H9 (cell line): Measurements from ENCODE around the gene TBXAS1. TPM values are rescaled to one million over a fixed set of nuclear protein-coding genes. Genes with fewer than 3 reads are reported as not detected.

Experiments used
- DNase-seq: peaks from one replicate; pipeline ENCODE4 v3.0.0-alpha.2; 2017
- H2AFZ ChIP-seq: one replicate; pipeline ENCODE4 v1.6.1; 2013; ENCODE audit warnings: mild to moderate bottlenecking, low read length, control low read depth, moderate library complexity
- H2AK5ac ChIP-seq: 2 replicates; pipeline ENCODE4 v1.6.1; 2013; ENCODE audit warnings: low read length, control low read depth, mixed read lengths; ENCODE audit not compliant: insufficient read length
- H2BK120ac ChIP-seq: one replicate; pipeline ENCODE4 v1.6.1; 2013; ENCODE audit warnings: low read depth, mild to moderate bottlenecking, low read length, control low read depth, inconsistent platforms; ENCODE audit not compliant: poor library complexity, severe bottlenecking
- H2BK12ac ChIP-seq: 2 replicates; pipeline ENCODE4 v1.6.1; 2013; ENCODE audit warnings: low read length, control low read depth, mixed read lengths, low read depth; ENCODE audit not compliant: insufficient read length
- H2BK15ac ChIP-seq: 2 replicates; pipeline ENCODE4 v1.6.1; 2013; ENCODE audit warnings: low read depth, low read length, control low read depth
- H2BK20ac ChIP-seq: one replicate; pipeline ENCODE4 v1.6.1; 2013; ENCODE audit warnings: low read depth, mild to moderate bottlenecking, low read length, control low read depth, inconsistent platforms; ENCODE audit not compliant: poor library complexity, severe bottlenecking
- H2BK5ac ChIP-seq: 2 replicates; pipeline ENCODE4 v1.6.1; 2013; ENCODE audit warnings: low read length, control low read depth, mixed read lengths; ENCODE audit not compliant: insufficient read length
- H3K14ac ChIP-seq: 2 replicates; pipeline ENCODE4 v1.6.1; 2013; ENCODE audit warnings: low read length, control low read depth; ENCODE audit not compliant: insufficient read depth
- H3K18ac ChIP-seq: 2 replicates; pipeline ENCODE4 v1.6.1; 2013; ENCODE audit warnings: low read depth, mild to moderate bottlenecking, mixed read lengths, low read length, control low read depth; ENCODE audit not compliant: insufficient read length
- H3K23ac ChIP-seq: 2 replicates; pipeline ENCODE4 v1.6.1; 2013; ENCODE audit warnings: low read length, control low read depth, mixed read lengths, low read depth; ENCODE audit not compliant: insufficient read length
- H3K23me2 ChIP-seq: 2 replicates; pipeline ENCODE4 v1.6.1; 2013; ENCODE audit warnings: low read depth, mild to moderate bottlenecking, mixed read lengths, low read length, control low read depth; ENCODE audit not compliant: insufficient read length, poor library complexity, severe bottlenecking
- H3K27ac ChIP-seq: 2 replicates; pipeline ENCODE4 v1.5.1; 2013; ENCODE audit warnings: low read length, control low read depth, mixed read lengths, low read depth; ENCODE audit not compliant: insufficient read length
- H3K27me3 ChIP-seq: 2 replicates; pipeline ENCODE4 v1.6.1; 2013; ENCODE audit warnings: low read length, control low read depth, inconsistent platforms; ENCODE audit not compliant: insufficient read depth
- H3K4ac ChIP-seq: 2 replicates; pipeline ENCODE4 v1.6.1; 2013; ENCODE audit warnings: low read depth, mild to moderate bottlenecking, control low read depth, inconsistent platforms, low read length, moderate library complexity
- H3K4me1 ChIP-seq: 2 replicates; pipeline ENCODE4 v1.6.1; 2013; ENCODE audit warnings: low read length, control low read depth, inconsistent platforms; ENCODE audit not compliant: insufficient read depth
- H3K4me2 ChIP-seq: 2 replicates; pipeline ENCODE4 v1.6.1; 2013; ENCODE audit warnings: low read length, control low read depth, mixed read lengths; ENCODE audit not compliant: insufficient read length, insufficient read depth
- H3K56ac ChIP-seq: 2 replicates; pipeline ENCODE4 v1.6.1; 2013; ENCODE audit warnings: low read depth, mild to moderate bottlenecking, mixed read lengths, low read length, control low read depth; ENCODE audit not compliant: insufficient read length
- H3K79me1 ChIP-seq: 2 replicates; pipeline ENCODE4 v1.6.1; 2013; ENCODE audit warnings: low read depth, mild to moderate bottlenecking, moderate library complexity, low read length, control low read depth, inconsistent platforms; ENCODE audit not compliant: insufficient read depth, poor library complexity, severe bottlenecking
- H3K79me2 ChIP-seq: 2 replicates; pipeline ENCODE4 v1.6.1; 2013; ENCODE audit warnings: low read length, control low read depth, inconsistent platforms; ENCODE audit not compliant: insufficient read depth
- H3K9ac ChIP-seq: 2 replicates; pipeline ENCODE4 v1.6.1; 2013; ENCODE audit warnings: low read length, control low read depth, mixed read lengths; ENCODE audit not compliant: insufficient read length; ENCODE audit errors: extremely low read depth
- H3K9me3 ChIP-seq: one replicate; pipeline ENCODE4 v1.6.1; 2013; ENCODE audit warnings: low read depth, low read length, inconsistent platforms; ENCODE audit not compliant: control insufficient read depth
- H3T11ph ChIP-seq: one replicate; pipeline ENCODE4 v1.6.1; 2013; ENCODE audit warnings: mild to moderate bottlenecking, low read length, control low read depth, inconsistent platforms
- H4K20me1 ChIP-seq: one replicate; pipeline ENCODE4 v1.6.1; 2013; ENCODE audit not compliant: control insufficient read depth, insufficient read length, insufficient read depth
- H4K5ac ChIP-seq: 2 replicates; pipeline ENCODE4 v1.6.1; 2013; ENCODE audit warnings: low read depth, mild to moderate bottlenecking, mixed read lengths, low read length, control low read depth; ENCODE audit not compliant: insufficient read length
- H4K8ac ChIP-seq: replicated peaks from 2 replicates; pipeline ENCODE4 v1.6.1; 2013; ENCODE audit warnings: low read length, control low read depth, mixed read lengths, low read depth; ENCODE audit not compliant: insufficient read length
- H4K91ac ChIP-seq: 2 replicates; pipeline ENCODE4 v1.6.1; 2013; ENCODE audit warnings: low read depth, mild to moderate bottlenecking, moderate library complexity, mixed read lengths, low read length, control low read depth; ENCODE audit not compliant: insufficient read length
- H3K27ac Mint-ChIP-seq, 3 experiments: 2 replicates in 2 of 3; 3 replicates in 1 of 3; pipeline ENCODE4 v1.8.0; 2020 to 2021; ENCODE audit warnings: mixed read lengths in 3 of 3, mild to moderate bottlenecking in 1 of 3, moderate library complexity in 1 of 3
- H3K27me3 Mint-ChIP-seq: 2 replicates; pipeline ENCODE4 v1.8.0; 2021; ENCODE audit warnings: low read depth, mild to moderate bottlenecking, moderate library complexity, mixed read lengths
- H3K36me3 Mint-ChIP-seq, 3 experiments: 2 replicates in 2 of 3; 3 replicates in 1 of 3; pipeline ENCODE4 v1.8.0; 2020 to 2021; ENCODE audit warnings: low read depth in 3 of 3, mixed read lengths in 3 of 3; ENCODE audit not compliant: insufficient read depth in 1 of 3
- H3K4me1 Mint-ChIP-seq, 2 experiments: 2 replicates each; pipeline ENCODE4 v1.8.0; 2020; ENCODE audit warnings: mixed read lengths in 2 of 2
- H3K4me3 Mint-ChIP-seq, 2 experiments: 2 replicates in 1 of 2; 3 replicates in 1 of 2; pipeline ENCODE4 v1.8.0; 2020 to 2021; ENCODE audit warnings: mild to moderate bottlenecking in 2 of 2, mixed read lengths in 2 of 2, moderate library complexity in 1 of 2
- H3K9me3 Mint-ChIP-seq, 2 experiments: 2 replicates in 1 of 2; 3 replicates in 1 of 2; pipeline ENCODE4 v1.8.0; 2020; ENCODE audit warnings: mild to moderate bottlenecking in 2 of 2, mixed read lengths in 2 of 2, moderate library complexity in 1 of 2
- CTCF ChIP-seq: fragments of 200-600 bp; sonication (generic); conservative IDR thresholded peaks from 3 replicates; pipeline ENCODE4 v1.8.0; 2021; ENCODE audit warnings: antibody characterized with exemption, mild to moderate bottlenecking
- WGBS: extraction: QIAGEN DNeasy Blood & Tissue Kit; methylation state at CpG from one replicate; pipeline ENCODE4 v1.1.7; 2013; ENCODE audit warnings: missing lambda C conversion rate, low lambda C conversion rate, mixed read lengths; ENCODE audit not compliant: insufficient read length; ENCODE audit errors: extremely low coverage; 5-methylcytosine and 5-hydroxymethylcytosine counted together
- total RNA-seq: library from RNA; stranded (reverse); gene quantifications from 2 replicates; pipeline ENCODE4 v1.2.1, GENCODE V29; 2021

The TBXAS1 gene
- total RNA-seq, 1 experiment from 2014 or later: 0.39 TPM

- TF ChIP-seq CTCF: no peak
- no peak overlapping the region for H2BK5ac ChIP-seq
- H3K4me3 Mint-ChIP-seq: no peak overlapping the region
- H3K23me2 ChIP-seq: no peaks in the 10 kb centered on the region
- H3K4ac ChIP-seq: no peak overlapping the region
- no peak overlapping the region for H3K4me2 ChIP-seq
- H2BK20ac ChIP-seq: no peak overlapping the region
- H4K5ac ChIP-seq: no peak overlapping the region
- DNase-seq: no peak
- no peak overlapping the region for H3K56ac ChIP-seq
- no peak overlapping the region for H2BK120ac ChIP-seq
- no peak overlapping the region for H3T11ph ChIP-seq
- no peak overlapping the region for H3K18ac ChIP-seq
- no peak overlapping the region for H3K27ac Mint-ChIP-seq
- no peak overlapping the region for H2BK12ac ChIP-seq
- no CpG with 5 or more reads among the region's 2 CpGs for WGBS
- no peaks in the 10 kb centered on the region for H3K79me2 ChIP-seq
- no peak overlapping the region for H4K8ac ChIP-seq
- no peak overlapping the region for H3K14ac ChIP-seq
- H3K79me1 ChIP-seq: no peaks in the 10 kb centered on the region
- no peak overlapping the region for H2AK5ac ChIP-seq
- no peaks in the 10 kb centered on the region for H3K4me1 Mint-ChIP-seq
- no peak overlapping the region for H2BK15ac ChIP-seq
- peaks cover 0 to 4% of the 10 kb centered on the region in 2 experiments; a peak in 2 of 5 replicates for H3K9me3 Mint-ChIP-seq
- no peaks in the 10 kb centered on the region for H3K36me3 Mint-ChIP-seq
- no peaks in the 10 kb centered on the region for H3K27me3 ChIP-seq
- H4K91ac ChIP-seq: no peak overlapping the region
- no peak overlapping the region for H3K9ac ChIP-seq
- H3K23ac ChIP-seq: no peak overlapping the region
- peaks cover 11% of the 10 kb centered on the region for H3K27me3 Mint-ChIP-seq
- no peaks in the 10 kb centered on the region for H3K4me1 ChIP-seq
- H4K20me1 ChIP-seq: no peaks in the 10 kb centered on the region
- no peak overlapping the region for H3K27ac ChIP-seq
- H2AFZ ChIP-seq: no peak overlapping the region
- no peaks in the 10 kb centered on the region for H3K9me3 ChIP-seq
Observed at GRCh38 chr7:139813689-139814088, 15.4 kb upstream of the TBXAS1 start.
